H1 (cell line): ENCODE measurements around the gene KLK7. TPM values are rescaled to one million over a fixed set of nuclear protein-coding genes. Genes with fewer than 3 reads are reported as not detected.

ENCODE experiments used
- CTCF ChIA-PET: fragments of 300-600 bp; sonication (Branson Sonifier 250); formaldehyde crosslinking; loops from one replicate; lab custom pipeline; 2021; ENCODE audit not compliant: partially characterized antibody; lab: Charles Lee
- POLR2A ChIA-PET: fragments of 300-600 bp; sonication (Branson Sonifier 250); formaldehyde crosslinking; loops from one replicate; lab custom pipeline; 2021; ENCODE audit warnings: inconsistent platforms; ENCODE audit not compliant: partially characterized antibody; lab: Charles Lee
- DNase-seq, 2 experiments: peaks; one replicate each; pipeline versions ENCODE4 v3.0.0 to v3.0.0-alpha.2; 2010 to 2022; ENCODE audit warnings: low spot score in 2 of 2, low read depth in 1 of 2, mixed read lengths in 1 of 2
- FAIRE-seq: peaks from 2 replicates; lab custom pipeline; 2011; peaks lifted over from hg19 to GRCh38; lab: Jason Lieb, UNC
- H2AFZ ChIP-seq: 2 replicates; pipeline ENCODE4 v1.8.1; 2012; ENCODE audit warnings: low read length, inconsistent platforms
- H2AK5ac ChIP-seq: 2 replicates; pipeline ENCODE4 v1.6.1; 2013; ENCODE audit warnings: low read depth, low read length
- H2BK120ac ChIP-seq: replicated peaks from 2 replicates; pipeline ENCODE3; 2013; ENCODE audit warnings: low read depth, low read length, inconsistent platforms
- H2BK12ac ChIP-seq: 2 replicates; pipeline ENCODE4 v1.6.1; 2013; ENCODE audit warnings: low read depth, low read length
- H2BK15ac ChIP-seq: 2 replicates; pipeline ENCODE4 v1.6.1; 2013; ENCODE audit warnings: low read length
- H2BK20ac ChIP-seq: 2 replicates; pipeline ENCODE4 v1.6.1; 2013; ENCODE audit warnings: low read length
- H2BK5ac ChIP-seq: 2 replicates; pipeline ENCODE4 v1.6.1; 2013; ENCODE audit warnings: low read depth, low read length
- H3K14ac ChIP-seq: 2 replicates; pipeline ENCODE4 v1.6.1; 2013; ENCODE audit warnings: inconsistent platforms; ENCODE audit not compliant: insufficient read length
- H3K18ac ChIP-seq: 2 replicates; pipeline ENCODE4 v1.6.1; 2013; ENCODE audit warnings: low read length; ENCODE audit errors: extremely low read depth
- H3K23ac ChIP-seq: 2 replicates; pipeline ENCODE4 v1.6.1; 2013; ENCODE audit warnings: inconsistent platforms; ENCODE audit not compliant: insufficient read length
- H3K23me2 ChIP-seq: 2 replicates; pipeline ENCODE4 v1.6.1; 2013; ENCODE audit warnings: low read depth, low read length
- H3K27ac ChIP-seq: 2 replicates; pipeline ENCODE4 v1.6.1; 2011; ENCODE audit warnings: low read depth, low read length, inconsistent platforms
- H3K27me3 ChIP-seq, 4 experiments: replicated peaks in 1 of 4; 1 replicate in 1 of 4; 2 replicates in 3 of 4; pipeline versions ENCODE4 v1.6.1 to v1.8.1; 2011 to 2013; ENCODE audit warnings: low read length in 3 of 4, mild to moderate bottlenecking in 3 of 4, inconsistent platforms in 2 of 4, mixed read lengths in 2 of 4, moderate library complexity in 1 of 4; ENCODE audit not compliant: control insufficient read depth in 3 of 4, insufficient read depth in 3 of 4; ENCODE audit errors: extremely low read depth in 1 of 4
- H3K36me3 ChIP-seq, 4 experiments: 2 replicates each; pipeline versions ENCODE4 v1.6.1 to v1.8.1; 2011 to 2013; ENCODE audit warnings: mild to moderate bottlenecking in 4 of 4, low read length in 3 of 4, moderate library complexity in 2 of 4, control low read depth in 1 of 4, inconsistent platforms in 1 of 4; ENCODE audit not compliant: insufficient read depth in 4 of 4, control insufficient read depth in 2 of 4
- H3K4ac ChIP-seq: replicated peaks from 2 replicates; pipeline ENCODE3; 2013; ENCODE audit warnings: low read length, low read depth, mixed read lengths, inconsistent platforms; ENCODE audit not compliant: insufficient read length
- H3K4me1 ChIP-seq, 4 experiments: replicated peaks in 1 of 4; 1 replicate in 1 of 4; 2 replicates in 3 of 4; pipeline versions ENCODE4 v1.6.1 to v1.8.1; 2011 to 2013; ENCODE audit warnings: low read length in 3 of 4, inconsistent platforms in 2 of 4, mixed read lengths in 1 of 4; ENCODE audit not compliant: insufficient read depth in 4 of 4, control insufficient read depth in 3 of 4
- H3K4me2 ChIP-seq, 2 experiments: 2 replicates each; pipeline versions ENCODE4 v1.6.1 to v1.8.1; 2011 to 2013; ENCODE audit warnings: low read depth in 2 of 2, low read length in 2 of 2, control low read depth in 1 of 2, inconsistent platforms in 1 of 2, mild to moderate bottlenecking in 1 of 2; ENCODE audit not compliant: insufficient read depth in 1 of 2
- H3K4me3 ChIP-seq, 4 experiments: fragments of 200-600, 300-600 bp in 1 of 4; sonication (generic), shearing (Covaris generic), sonication (Bioruptor Twin) in 1 of 4; 2 replicates each; pipeline versions ENCODE4 v1.5.1 to v1.8.1; 2011 to 2016; ENCODE audit warnings: low read length in 4 of 4, low read depth in 3 of 4, control low read depth in 2 of 4, inconsistent platforms in 2 of 4, mild to moderate bottlenecking in 2 of 4, mixed read lengths in 1 of 4, moderate library complexity in 1 of 4; ENCODE audit not compliant: insufficient read depth in 2 of 4; ENCODE audit errors: extremely low read depth in 1 of 4
- H3K56ac ChIP-seq: replicated peaks from 2 replicates; pipeline ENCODE3; 2013; ENCODE audit warnings: low read depth, mild to moderate bottlenecking, mixed read lengths, low read length, inconsistent platforms; ENCODE audit not compliant: insufficient read length
- H3K79me1 ChIP-seq: 2 replicates; pipeline ENCODE4 v1.6.1; 2013; ENCODE audit warnings: low read depth, low read length, control low read depth
- H3K79me2 ChIP-seq, 2 experiments: 2 replicates each; pipeline versions ENCODE4 v1.6.1 to v1.8.1; 2012 to 2013; ENCODE audit warnings: low read length in 2 of 2, mild to moderate bottlenecking in 2 of 2, inconsistent platforms in 1 of 2; ENCODE audit not compliant: insufficient read depth in 2 of 2, control insufficient read depth in 1 of 2
- H3K9ac ChIP-seq, 4 experiments: replicated peaks in 1 of 4; 1 replicate in 1 of 4; 2 replicates in 3 of 4; pipeline versions ENCODE4 v1.6.1 to v1.8.1; 2011 to 2013; ENCODE audit warnings: low read depth in 3 of 4, low read length in 3 of 4, control low read depth in 2 of 4, mild to moderate bottlenecking in 2 of 4, moderate library complexity in 2 of 4, inconsistent platforms in 1 of 4; ENCODE audit errors: extremely low read depth in 1 of 4
- H3K9me3 ChIP-seq, 2 experiments: 2 replicates each; pipeline versions ENCODE4 v1.6.1 to v1.8.1; 2012 to 2013; ENCODE audit warnings: mild to moderate bottlenecking in 2 of 2, moderate library complexity in 2 of 2, control low read depth in 1 of 2, inconsistent platforms in 1 of 2, low read depth in 1 of 2, low read length in 1 of 2, mixed read lengths in 1 of 2; ENCODE audit not compliant: insufficient read depth in 2 of 2
- H4K20me1 ChIP-seq, 2 experiments: replicated peaks in 1 of 2; 2 replicates each; pipeline versions ENCODE3 to v1.8.1; 2011 to 2013; ENCODE audit warnings: inconsistent platforms in 2 of 2, low read length in 2 of 2, mild to moderate bottlenecking in 1 of 2; ENCODE audit not compliant: insufficient read depth in 2 of 2, control insufficient read depth in 1 of 2
- H4K5ac ChIP-seq: 2 replicates; pipeline ENCODE4 v1.6.1; 2013; ENCODE audit warnings: low read length, low read depth, mixed read lengths, inconsistent platforms; ENCODE audit not compliant: insufficient read length
- H4K8ac ChIP-seq: 2 replicates; pipeline ENCODE4 v1.8.0; 2013; ENCODE audit warnings: mild to moderate bottlenecking, moderate library complexity, low read length, inconsistent platforms; ENCODE audit not compliant: insufficient read depth; ENCODE audit errors: extremely low read depth
- H4K91ac ChIP-seq: replicated peaks from 2 replicates; pipeline ENCODE3; 2013; ENCODE audit warnings: low read length, mixed read lengths, inconsistent platforms; ENCODE audit not compliant: insufficient read length
- TAF1 ChIP-seq: IDR thresholded peaks from 2 replicates; pipeline ENCODE4 v1.6.1; 2011; ENCODE audit warnings: mild to moderate bottlenecking, low read depth, low read length
- TEAD4 ChIP-seq: IDR thresholded peaks from 2 replicates; pipeline ENCODE4 v1.6.1; 2012; ENCODE audit warnings: low read depth, low read length, inconsistent platforms, mixed read lengths
- WGBS, 2 experiments: shearing (Covaris generic) in 1 of 2; methylation state at CpG; one replicate each; pipeline versions ENCODE4 v1.1.6 to v1.1.7; 2013 to 2015; ENCODE audit warnings: low lambda C conversion rate in 2 of 2, mixed read lengths in 2 of 2, inconsistent platforms in 1 of 2, low coverage in 1 of 2, missing lambda C conversion rate in 1 of 2; ENCODE audit not compliant: insufficient replicate concordance in 2 of 2, insufficient coverage in 1 of 2, insufficient read length in 1 of 2; ENCODE audit errors: extremely low coverage in 1 of 2, missing lambda C conversion rate in 1 of 2; 5-methylcytosine and 5-hydroxymethylcytosine counted together
- polyA plus RNA-seq, 7 experiments: library from polyadenylated mRNA; depleted of rRNA in 3 of 7; stranded (reverse) in 5 of 7; unstranded in 2 of 7; fragments of >200 nt in 5 of 7; fragments of 200-250 nt in 2 of 7; gene quantifications; 1 replicate in 5 of 7; 2 replicates in 1 of 7; 4 replicates in 1 of 7; pipeline versions ENCODE4 v1.2.1 to v1.2.3, GENCODE V29; 2011 to 2013; ENCODE audit warnings: missing spikeins in 2 of 7, mixed read lengths in 2 of 7
- total RNA-seq: library from RNA; stranded (reverse); fragmentation: NEBNext Ultra II Directional; extraction: Animal tissue kit (Norgen Biotek cat#: 25700); gene quantifications from 2 replicates; pipeline ENCODE4 v1.2.1, GENCODE V29; 2021
- TF ChIP-seq, protein P1 (sequence below): IDR thresholded peaks from 2 replicates; pipeline ENCODE4 v1.6.1; 2012; ENCODE audit warnings: inconsistent platforms

The KLK7 gene
- total and polyA plus RNA-seq, 2 of the 8 experiments (the other 6 are each of a cell fraction or from before 2014, with no cell fraction given): 0.73 to 1.4 TPM

DNA sequence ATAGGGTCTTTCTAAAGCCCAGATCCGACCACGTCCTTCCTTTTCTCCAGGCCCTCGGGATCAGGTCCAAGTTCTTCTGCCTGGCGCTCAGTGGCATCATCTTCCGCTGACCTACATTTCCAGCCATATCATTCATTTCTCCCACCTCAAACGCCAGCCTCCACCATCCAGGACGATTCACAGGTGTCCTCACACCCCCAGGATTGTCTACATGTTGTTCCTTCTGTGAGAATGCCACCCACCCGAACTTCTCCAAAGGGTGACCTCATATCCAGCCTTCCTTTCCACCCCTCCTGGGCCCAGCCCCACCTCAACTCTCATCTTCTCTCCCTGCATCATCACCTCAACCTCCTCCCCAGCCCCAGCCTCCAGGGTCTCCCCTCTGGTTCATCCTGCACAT lies 26.1 kb downstream of the KLK7 start:
- H3K23ac ChIP-seq: no peak overlapping the region
- H2BK12ac ChIP-seq: 0 out of 2 replicates have a peak overlapping the region, but pooled peaks have one; percentile 27
- no peaks in the 10 kb centered on the region for H4K20me1 ChIP-seq
- no peak overlapping the region for H2AFZ ChIP-seq
- H3K56ac ChIP-seq: no peak overlapping the region
- DNase-seq: no peak
- no peaks in the 10 kb centered on the region for H3K36me3 ChIP-seq
- H3K9ac ChIP-seq: no peak overlapping the region
- TF ChIP-seq TAF1: no peak
- TF ChIP-seq, protein P1, sequence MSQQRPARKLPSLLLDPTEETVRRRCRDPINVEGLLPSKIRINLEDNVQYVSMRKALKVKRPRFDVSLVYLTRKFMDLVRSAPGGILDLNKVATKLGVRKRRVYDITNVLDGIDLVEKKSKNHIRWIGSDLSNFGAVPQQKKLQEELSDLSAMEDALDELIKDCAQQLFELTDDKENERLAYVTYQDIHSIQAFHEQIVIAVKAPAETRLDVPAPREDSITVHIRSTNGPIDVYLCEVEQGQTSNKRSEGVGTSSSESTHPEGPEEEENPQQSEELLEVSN: no peak
- no peak for TF ChIP-seq TEAD4
- TF ChIP-seq, all 59 proteins: peak for 0
- Histone ChIP-seq H3K4me1 (peaks cover 0 to 7% (median 3%) of the 10 kb centered on the region in 4 experiments; a peak in 6 of 7 replicates), H3K9me3 (no peaks in the 10 kb centered on the region), H3K18ac (no peak overlapping the region), H3K79me1 (no peaks in the 10 kb centered on the region), H3K23me2 (no peaks in the 10 kb centered on the region; the same call in 1 of the 2 replicates), H2BK5ac (no peak overlapping the region), H3K14ac (no peak overlapping the region), H4K91ac (no peak overlapping the region), H2BK20ac (no peak overlapping the region), H3K4ac (no peak overlapping the region), H2AK5ac (peak overlapping the region; percentile 75; the same call in 1 of the 2 replicates), H3K27me3 (no peaks in the 10 kb centered on the region), H3K27ac (no peak overlapping the region), H3K4me2 (no peak overlapping the region), H3K79me2 (no peaks in the 10 kb centered on the region), H4K5ac (no peak overlapping the region), H2BK15ac (no peak overlapping the region), H3K4me3 (no peak overlapping the region), H4K8ac (no peak overlapping the region; the same call in 1 of the 2 replicates), H2BK120ac (no peak overlapping the region)
- WGBS, 2 experiments: 80% methylated on average over 8 of the region's 8 CpGs; no CpG with 5 or more reads in 1 of the 2 experiments
- CTCF ChIA-PET: interaction anchor here (1.2 kb wide), 1 partner anchor 63 kb away, joined by 3 read pairs; no protein-coding TSS in a partner anchor
- POLR2A ChIA-PET: no interaction called here
- FAIRE-seq: no peak
